ENCODE measurements around the gene FLG. TPM values are rescaled to one million over a fixed set of nuclear protein-coding genes. Genes with fewer than 3 reads are reported as not detected.

Gene FLG
- polyA plus RNA-seq, 3 donors, result not detected

GRCh38 chr1:152328801-152329391 is 3.9 kb upstream of the FLG start:
- Histone ChIP-seq H3K27ac (ENCODE audit: low read depth in 1 of 2, low read length in 2 of 2) (no peak overlapping the region), H3K79me2 (ENCODE audit: insufficient read depth, low read length) (no peaks in the 10 kb centered on the region), H3K4me2 (replicated peaks; ENCODE audit: extremely low read depth, low read length, poor library complexity, severe bottlenecking) (no peak overlapping the region), H3K4me3 (replicated peaks in 1 of 3; ENCODE audit: low read depth in 2 of 3, low read length in 3 of 3) (no peak overlapping the region), H3K9ac (ENCODE audit: insufficient read depth, low read length, poor library complexity, severe bottlenecking) (no peak overlapping the region), H3K9me3 (replicated peaks in 1 of 2; ENCODE audit: control insufficient read depth in 1 of 2, insufficient read depth in 1 of 2, low read length in 2 of 2) (no peaks in the 10 kb centered on the region), H2AFZ (ENCODE audit: insufficient read depth, low read depth, low read length, poor library complexity, severe bottlenecking) (no peak overlapping the region), H3K4me1 (ENCODE audit: control insufficient read depth in 1 of 2, insufficient read depth in 2 of 2, low read length in 2 of 2) (no peaks in the 10 kb centered on the region), H3K36me3 (replicated peaks in 1 of 2; ENCODE audit: control insufficient read depth in 1 of 2, insufficient read depth in 2 of 2, low read length in 2 of 2) (no peaks in the 10 kb centered on the region), H4K20me1 (ENCODE audit: insufficient read depth, low read length) (no peaks in the 10 kb centered on the region), H3K27me3 (ENCODE audit: control insufficient read depth in 2 of 2, insufficient read depth in 2 of 2, low read length in 2 of 2) (peaks cover 0 to 2% of the 10 kb centered on the region in 2 donors)
- TF ChIP-seq CTCF (IDR thresholded peaks at IDR 0.05), result no peak
- no peak for DNase-seq
- Mint-ChIP-seq H3K9me3 (no peaks in the 10 kb centered on the region), H3K4me1 (no peaks in the 10 kb centered on the region), H3K27me3 (ENCODE audit: low read depth in 3 of 3) (peaks cover 0 to under 1% (median 0%) of the 10 kb centered on the region in 3 donors), H3K4me3 (no peak overlapping the region), H3K36me3 (no peaks in the 10 kb centered on the region), H3K27ac (no peak overlapping the region)
- WGBS (ENCODE audit: insufficient coverage), result no CpG with 5 or more reads among the region's 1 CpG
- intact Hi-C loops (cut with micrococcal nuclease), result no loop called here

- Histone ChIP-seq H4K20me1 (ENCODE audit: insufficient read depth, low read length) (no peaks in the 10 kb centered on the region), H3K9ac (ENCODE audit: insufficient read depth, low read length, poor library complexity, severe bottlenecking) (no peak overlapping the region), H3K27me3 (ENCODE audit: control insufficient read depth in 2 of 2, insufficient read depth in 2 of 2, low read length in 2 of 2) (no peaks in the 10 kb centered on the region), H3K4me2 (replicated peaks; ENCODE audit: extremely low read depth, low read length, poor library complexity, severe bottlenecking) (no peak overlapping the region), H2AFZ (ENCODE audit: insufficient read depth, low read depth, low read length, poor library complexity, severe bottlenecking) (no peak overlapping the region), H3K36me3 (replicated peaks in 1 of 2; ENCODE audit: control insufficient read depth in 1 of 2, insufficient read depth in 2 of 2, low read length in 2 of 2) (no peaks in the 10 kb centered on the region), H3K27ac (ENCODE audit: low read depth in 1 of 2, low read length in 2 of 2) (no peak overlapping the region), H3K9me3 (replicated peaks in 1 of 2; ENCODE audit: control insufficient read depth in 1 of 2, insufficient read depth in 1 of 2, low read length in 2 of 2) (peaks cover 26 to 46% of the 10 kb centered on the region in 2 donors), H3K4me1 (ENCODE audit: control insufficient read depth in 1 of 2, insufficient read depth in 2 of 2, low read length in 2 of 2) (no peaks in the 10 kb centered on the region), H3K79me2 (ENCODE audit: insufficient read depth, low read length) (no peaks in the 10 kb centered on the region), H3K4me3 (replicated peaks in 1 of 3; ENCODE audit: low read depth in 2 of 3, low read length in 3 of 3) (no peak overlapping the region)
- no peak overlapping the region for H3K4me3 Mint-ChIP-seq
- intact Hi-C loops (cut with micrococcal nuclease), result no loop called here
- H3K27me3 Mint-ChIP-seq (ENCODE audit: low read depth in 3 of 3), result no peaks in the 10 kb centered on the region
- no peaks in the 10 kb centered on the region for H3K36me3 Mint-ChIP-seq
- DNase-seq, result no peak
- H3K9me3 Mint-ChIP-seq, result peaks cover 36 to 47% (median 42%) of the 10 kb centered on the region in 7 donors
- TF ChIP-seq CTCF (IDR thresholded peaks at IDR 0.05), result no peak
- peaks cover 4% of the 10 kb centered on the region for H3K4me1 Mint-ChIP-seq
- 100% methylated on average over 1 of the region's 1 CpG for WGBS (ENCODE audit: insufficient coverage)
- no peak overlapping the region for H3K27ac Mint-ChIP-seq
These were observed 11.1 kb downstream of the FLG start for GRCh38 chr1:152313970-152314369.
